Endothelial cell of umbilical vein (primary cell): Measurements from ENCODE around the gene DIDO1.

Experiments
- CTCF ChIP-seq, 2 donors: IDR thresholded peaks; 1 replicate in 1 of 2; 2 replicates in 1 of 2; pipeline ENCODE4 v1.5.1; 2011; ENCODE audit warnings: low read length in 2 of 2, mild to moderate bottlenecking in 2 of 2, moderate library complexity in 2 of 2, control low read depth in 1 of 2, inconsistent platforms in 1 of 2, low read depth in 1 of 2; ENCODE audit not compliant: insufficient read depth in 1 of 2; ENCODE audit errors: extremely low read depth in 1 of 2
- MYC ChIP-seq: IDR thresholded peaks from one replicate; pipeline ENCODE4 v1.6.1; 2011; ENCODE audit warnings: mild to moderate bottlenecking, low read depth, low read length

- TF ChIP-seq CTCF (IDR thresholded peaks at IDR 0.05; ENCODE audit: extremely low read depth in 1 of 2, insufficient read depth in 1 of 2, low read depth in 1 of 2, low read length in 2 of 2) (no peak), MYC (no peak)
Measured at GRCh38 chr20:62844182-62844581, 82.1 kb downstream of the DIDO1 start.
